GM10248 (cell line): ENCODE measurements around the gene QPCTL.

Experiments used
- CTCF ChIA-PET: fragments of 300-600 bp; sonication (Branson Sonifier 250); formaldehyde crosslinking; extraction: SDS; loops from one replicate; lab custom pipeline; 2021; ENCODE audit warnings: antibody characterized with exemption; lab: Yijun Ruan, JAX
- POLR2A ChIA-PET: fragments of 350-650 bp; sonication (Branson Sonifier 250); formaldehyde crosslinking; extraction: SDS; loops from one replicate; lab custom pipeline; 2020; ENCODE audit warnings: antibody characterized with exemption; lab: Yijun Ruan, JAX
- DNase-seq: peaks from one replicate; pipeline ENCODE4 v3.0.0; 2012; ENCODE audit errors: extremely low spot score
- CTCF ChIP-seq: IDR thresholded peaks from 2 replicates; pipeline ENCODE4 v1.5.1; 2012; ENCODE audit warnings: mild to moderate bottlenecking, low read depth; ENCODE audit errors: extremely low read depth, missing control alignments, control extremely low read depth

Gene QPCTL

GRCh38 chr19:45660636-45661035, 31.8 kb upstream of the QPCTL start:
- DNase-seq, result no peak
- no peak for TF ChIP-seq CTCF
- POLR2A ChIA-PET, result no interaction called here
- CTCF ChIA-PET, result interaction anchor here (1.4 to 2.8 kb wide), 2 partner anchors 14 to 18 kb away, joined by 3 to 7 read pairs; no protein-coding TSS in a partner anchor

- TF ChIP-seq CTCF, result no peak
- DNase-seq, result no peak
- CTCF ChIA-PET, result interaction anchor here (1.1 kb wide), 1 partner anchor 20 kb away, joined by 3 read pairs; no protein-coding TSS in a partner anchor
- POLR2A ChIA-PET, result no interaction called here
Measured at GRCh38 chr19:45663800-45664199, 28.7 kb upstream of the QPCTL start.

- POLR2A ChIA-PET, result no interaction called here
- DNase-seq, result no peak
- CTCF ChIA-PET, result interaction anchor here (1.1 to 1.9 kb wide), 2 partner anchors 21 to 22 kb away, joined by 3 to 4 read pairs; no protein-coding TSS in a partner anchor
- TF ChIP-seq CTCF, result no peak
Measured at GRCh38 chr19:45664575-45664974, 27.9 kb upstream of the QPCTL start.

GRCh38 chr19:45667620-45668341, 24.7 kb upstream of the QPCTL start, which contains the start of gene GIPR:
Gene GIPR, plus strand, starts transcription at chr19:45668221. Its CDS starts 1,300 bp downstream, at chr19:45669521.
- TF ChIP-seq CTCF, result no peak
- CTCF ChIA-PET, result interaction anchor here (0.8 to 6.5 kb wide), 6 partner anchors 12 to 183 kb away, joined by 3 to 46 read pairs (median 3); no protein-coding TSS in a partner anchor
- POLR2A ChIA-PET, result interaction anchor here (0.7 kb wide), 1 partner anchor 48 kb away, joined by 3 read pairs; no protein-coding TSS in a partner anchor
- peak; percentile 79 for DNase-seq

- TF ChIP-seq CTCF, result no peak
- POLR2A ChIA-PET, result interaction anchor here (0.6 to 1.4 kb wide), 2 partner anchors 26 to 28 kb away, joined by 4 to 7 read pairs; no protein-coding TSS in a partner anchor
- CTCF ChIA-PET, result interaction anchor here (1.0 to 6.5 kb wide), 6 partner anchors 12 to 183 kb away, joined by 3 to 46 read pairs (median 4); no protein-coding TSS in a partner anchor
- DNase-seq, result peak; percentile 53
Measured at GRCh38 chr19:45668342-45668871, 24.1 kb upstream of the QPCTL start.
